ENCODE results near the gene RFX4. TPM values are rescaled to one million over a fixed set of nuclear protein-coding genes. Genes with fewer than 3 reads are reported as not detected.

Gene RFX4
- polyA plus RNA-seq, 1 donor (not counting 4 experiments of a cell fraction or from before 2014, with no cell fraction given) = not detected

- dilution Hi-C loops (cut with MboI; ENCODE audit: extremely low pct_ligation_motif_present, low sequenced_read_pairs) = no loop called here
Observed at GRCh38 chr12:106675651-106676435, 93.0 kb downstream of the RFX4 start.

GRCh38 chr12:106679574-106679973, 96.8 kb downstream of the RFX4 start:
- H3K9me3 ChIP-seq (ENCODE audit: control insufficient read depth, low read depth, low read length) = no peaks in the 10 kb centered on the region
- H3K36me3 ChIP-seq (ENCODE audit: control insufficient read depth in 2 of 2, extremely low read depth in 1 of 2, insufficient read depth in 2 of 2, low read length in 2 of 2) = no peaks in the 10 kb centered on the region
- no peak for TF ChIP-seq EZH2 (IDR thresholded peaks at IDR 0.05; ENCODE audit: low read length)
- TF ChIP-seq CTCF (optimal IDR thresholded peaks at IDR 0.05 in 1 of 3, IDR thresholded peaks at IDR 0.05 in 1 of 3, conservative IDR thresholded peaks at IDR 0.05 in 1 of 3; ENCODE audit: extremely low read depth in 1 of 3, insufficient read depth in 2 of 3, low read length in 3 of 3) = no peak
- dilution Hi-C loops (cut with MboI; ENCODE audit: extremely low pct_ligation_motif_present, low sequenced_read_pairs) = no loop called here
- DNase-seq (ENCODE audit: low read depth, low spot score) (no peak), FAIRE-seq (no peak)
- no peaks in the 10 kb centered on the region for H3K4me1 ChIP-seq (ENCODE audit: control insufficient read depth, extremely low read depth, insufficient read depth, low read length)
- H3K27me3 ChIP-seq (ENCODE audit: control insufficient read depth, extremely low read depth, insufficient read depth, low read length) = no peaks in the 10 kb centered on the region
- H3K4me2 ChIP-seq (ENCODE audit: control insufficient read depth, extremely low read depth, insufficient read depth, low read depth, low read length) = no peak overlapping the region
- H3K4me3 ChIP-seq (ENCODE audit: control insufficient read depth in 2 of 3, extremely low read depth in 1 of 3, insufficient read depth in 2 of 3, low read depth in 1 of 3, low read length in 3 of 3) = no peak overlapping the region
- no peak overlapping the region for H3K27ac ChIP-seq (ENCODE audit: control insufficient read depth, insufficient read depth, low read length)
- H3K9me1 ChIP-seq (ENCODE audit: control insufficient read depth, extremely low read depth, insufficient read depth, low read length) = no peaks in the 10 kb centered on the region
- no peak overlapping the region for H3K9ac ChIP-seq (ENCODE audit: control insufficient read depth, extremely low read depth, insufficient read depth, low read length)
- no peaks in the 10 kb centered on the region for H3K79me2 ChIP-seq (ENCODE audit: control insufficient read depth, insufficient read depth, low read length)
- H4K20me1 ChIP-seq (ENCODE audit: control insufficient read depth, extremely low read depth, insufficient read depth, low read length) = no peaks in the 10 kb centered on the region
- H2AFZ ChIP-seq (ENCODE audit: control insufficient read depth, low read length) = no peak overlapping the region

More at GRCh38 chr12:106675651-106676435, 93.0 kb downstream of the RFX4 start:
- no peak overlapping the region for H3K4me3 ChIP-seq (ENCODE audit: control insufficient read depth in 2 of 3, extremely low read depth in 1 of 3, insufficient read depth in 2 of 3, low read depth in 1 of 3, low read length in 3 of 3)
- H3K36me3 ChIP-seq (ENCODE audit: control insufficient read depth in 2 of 2, extremely low read depth in 1 of 2, insufficient read depth in 2 of 2, low read length in 2 of 2) = no peaks in the 10 kb centered on the region
- DNase-seq (ENCODE audit: low read depth, low spot score) (no peak), FAIRE-seq (no peak)
- no peak for TF ChIP-seq EZH2 (IDR thresholded peaks at IDR 0.05; ENCODE audit: low read length)
- no peak for TF ChIP-seq CTCF (optimal IDR thresholded peaks at IDR 0.05 in 1 of 3, IDR thresholded peaks at IDR 0.05 in 1 of 3, conservative IDR thresholded peaks at IDR 0.05 in 1 of 3; ENCODE audit: extremely low read depth in 1 of 3, insufficient read depth in 2 of 3, low read length in 3 of 3)
- no peaks in the 10 kb centered on the region for H3K79me2 ChIP-seq (ENCODE audit: control insufficient read depth, insufficient read depth, low read length)
- no peak overlapping the region for H3K9ac ChIP-seq (ENCODE audit: control insufficient read depth, extremely low read depth, insufficient read depth, low read length)
- H3K4me1 ChIP-seq (ENCODE audit: control insufficient read depth, extremely low read depth, insufficient read depth, low read length) = no peaks in the 10 kb centered on the region
- no peaks in the 10 kb centered on the region for H4K20me1 ChIP-seq (ENCODE audit: control insufficient read depth, extremely low read depth, insufficient read depth, low read length)
- peaks cover 15% of the 10 kb centered on the region for H3K27me3 ChIP-seq (ENCODE audit: control insufficient read depth, extremely low read depth, insufficient read depth, low read length)
- no peaks in the 10 kb centered on the region for H3K9me1 ChIP-seq (ENCODE audit: control insufficient read depth, extremely low read depth, insufficient read depth, low read length)
- H3K27ac ChIP-seq (ENCODE audit: control insufficient read depth, insufficient read depth, low read length) = no peak overlapping the region
- H3K9me3 ChIP-seq (ENCODE audit: control insufficient read depth, low read depth, low read length) = no peaks in the 10 kb centered on the region
- H2AFZ ChIP-seq (ENCODE audit: control insufficient read depth, low read length) = no peak overlapping the region
- no peak overlapping the region for H3K4me2 ChIP-seq (ENCODE audit: control insufficient read depth, extremely low read depth, insufficient read depth, low read depth, low read length)

Data from keratinocyte (primary cell).